WTC11 (cell line): ENCODE measurements around the gene ITPKB. TPM values are rescaled to one million over a fixed set of nuclear protein-coding genes. Genes with fewer than 3 reads are reported as not detected.

Source experiments
- ATAC-seq: fragments of 200-7000 bp; cut with Tn5 transposase; 2 replicates; pipeline ENCODE4 v1.10.0; 2021; ENCODE audit warnings: mild to moderate bottlenecking, moderate library complexity
- CTCF ChIA-PET: fragments of 300-600 bp; sonication (Branson Sonifier 250); formaldehyde crosslinking; loops from one replicate; lab custom pipeline; 2021; ENCODE audit warnings: antibody characterized with exemption; lab: Charles Lee
- POLR2A ChIA-PET: fragments of 350-600 bp; sonication (Branson Sonifier 250); formaldehyde crosslinking; loops from one replicate; lab custom pipeline; 2021; ENCODE audit warnings: antibody characterized with exemption; lab: Charles Lee
- DNase-seq: peaks from one replicate; pipeline ENCODE4 v3.0.0; 2021; ENCODE audit warnings: low spot score
- H3K27ac Mint-ChIP-seq: 2 replicates; pipeline ENCODE4 v1.8.0; 2021; ENCODE audit warnings: mixed read lengths
- H3K27me3 Mint-ChIP-seq: 2 replicates; pipeline ENCODE4 v1.8.0; 2021; ENCODE audit warnings: low read depth, mild to moderate bottlenecking, moderate library complexity, mixed read lengths
- H3K36me3 Mint-ChIP-seq: 2 replicates; pipeline ENCODE4 v1.8.0; 2021; ENCODE audit warnings: mixed read lengths
- H3K4me1 Mint-ChIP-seq: 2 replicates; pipeline ENCODE4 v1.8.0; 2022; ENCODE audit warnings: mixed read lengths
- H3K4me3 Mint-ChIP-seq: 2 replicates; pipeline ENCODE4 v1.8.0; 2021; ENCODE audit warnings: mild to moderate bottlenecking, moderate library complexity, mixed read lengths
- H3K9me3 Mint-ChIP-seq: 2 replicates; pipeline ENCODE4 v1.8.0; 2021; ENCODE audit warnings: mixed read lengths
- ARID4B ChIP-seq: sonication (generic); formaldehyde crosslinking; IDR thresholded peaks from 2 replicates; pipeline ENCODE4 v1.8.0; 2023; ENCODE audit warnings: missing genetic modification reagents, mild to moderate bottlenecking, borderline replicate concordance
- CDX4 ChIP-seq: fragments of 250-450 bp; sonication (Bioruptor Pico); IDR thresholded peaks from 2 replicates; pipeline ENCODE4 v1.9.0; 2021; ENCODE audit warnings: moderate library complexity, mild to moderate bottlenecking, inconsistent platforms, borderline replicate concordance
- CTCF ChIP-seq: fragments of 200-600 bp; IDR thresholded peaks from 2 replicates; pipeline ENCODE4 v1.8.0; 2022; ENCODE audit warnings: antibody characterized with exemption
- E2F5 ChIP-seq: sonication (generic); formaldehyde crosslinking; IDR thresholded peaks from 2 replicates; pipeline ENCODE4 v1.8.1; 2022; ENCODE audit warnings: mild to moderate bottlenecking, moderate library complexity, missing genetic modification reagents
- ERG ChIP-seq: fragments of 250-450 bp; sonication (Bioruptor Pico); IDR thresholded peaks from 2 replicates; pipeline ENCODE4 v1.8.0; 2021; ENCODE audit warnings: mild to moderate bottlenecking
- FOXP4 ChIP-seq: sonication (generic); formaldehyde crosslinking; IDR thresholded peaks from 2 replicates; pipeline ENCODE4 v1.8.0; 2022; ENCODE audit warnings: mild to moderate bottlenecking, missing genetic modification reagents
- GRHL2 ChIP-seq: fragments of 250-450 bp; sonication (Bioruptor Pico); IDR thresholded peaks from 2 replicates; pipeline ENCODE4 v1.8.0; 2022; ENCODE audit warnings: mild to moderate bottlenecking, moderate library complexity; ENCODE audit not compliant: insufficient replicate concordance, severe bottlenecking
- HMGA2 ChIP-seq: fragments of 250-450 bp; sonication (Bioruptor Pico); IDR thresholded peaks from 2 replicates; pipeline ENCODE4 v1.4.0; 2021; ENCODE audit warnings: mild to moderate bottlenecking, moderate library complexity
- MLX ChIP-seq: sonication (generic); formaldehyde crosslinking; IDR thresholded peaks from 2 replicates; pipeline ENCODE4 v1.8.1; 2023; ENCODE audit warnings: mild to moderate bottlenecking, missing genetic modification reagents, moderate library complexity
- MXD4 ChIP-seq: fragments of 250-450 bp; sonication (Bioruptor Pico); IDR thresholded peaks from 2 replicates; pipeline ENCODE4 v1.8.0; 2021; ENCODE audit warnings: mild to moderate bottlenecking, moderate library complexity, borderline replicate concordance
- OVOL2 ChIP-seq: fragments of 250-450 bp; sonication (Bioruptor Pico); IDR thresholded peaks from 2 replicates; pipeline ENCODE4 v1.9.0; 2021; ENCODE audit warnings: mild to moderate bottlenecking, borderline replicate concordance
- PREB ChIP-seq: sonication (generic); formaldehyde crosslinking; IDR thresholded peaks from 2 replicates; pipeline ENCODE4 v1.8.1; 2022; ENCODE audit warnings: mild to moderate bottlenecking, missing genetic modification reagents, moderate library complexity, borderline replicate concordance
- PRRX2 ChIP-seq: fragments of 250-450 bp; sonication (Bioruptor Pico); IDR thresholded peaks from 2 replicates; pipeline ENCODE4 v1.8.0; 2021; ENCODE audit warnings: mild to moderate bottlenecking
- RELA ChIP-seq: sonication (generic); formaldehyde crosslinking; IDR thresholded peaks from 2 replicates; pipeline ENCODE4 v1.8.1; 2022; ENCODE audit warnings: missing genetic modification reagents, mild to moderate bottlenecking, borderline replicate concordance
- ZBTB43 ChIP-seq: sonication (generic); formaldehyde crosslinking; IDR thresholded peaks from 2 replicates; pipeline ENCODE4 v1.8.1; 2023; ENCODE audit warnings: mild to moderate bottlenecking, missing genetic modification reagents
- ZMAT4 ChIP-seq: fragments of 250-450 bp; sonication (Bioruptor Pico); IDR thresholded peaks from 2 replicates; pipeline ENCODE4 v1.9.0; 2021; ENCODE audit warnings: mild to moderate bottlenecking
- ZNF512 ChIP-seq: sonication (generic); formaldehyde crosslinking; IDR thresholded peaks from 2 replicates; pipeline ENCODE4 v1.8.1; 2022; ENCODE audit warnings: missing genetic modification reagents, borderline replicate concordance
- ZNF671 ChIP-seq: fragments of 250-450 bp; sonication (Bioruptor Pico); IDR thresholded peaks from 2 replicates; pipeline ENCODE4 v1.8.0; 2021; ENCODE audit warnings: mild to moderate bottlenecking
- total RNA-seq: library from RNA; stranded (reverse); gene quantifications from 3 replicates; pipeline ENCODE4 v1.2.3, GENCODE V29; 2021

The ITPKB gene
- total RNA-seq, 1 experiment from 2014 or later = 15.6 TPM

- H3K27ac Mint-ChIP-seq = no peak overlapping the region
- CTCF ChIA-PET = no interaction called here
- no peaks in the 10 kb centered on the region for H3K36me3 Mint-ChIP-seq
- DNase-seq (no peak), ATAC-seq (no peak)
- TF ChIP-seq RELA (no peak), MXD4 (CRISPR knock-in tag) (no peak), MLX (CRISPR knock-in tag) (no peak), GRHL2 (no peak), ZNF512 (no peak), PREB (CRISPR knock-in tag) (no peak), ZBTB43 (CRISPR knock-in tag) (no peak), HMGA2 (CRISPR knock-in tag) (no peak), PRRX2 (CRISPR knock-in tag) (no peak), ZNF671 (CRISPR knock-in tag) (no peak), CTCF (no peak), OVOL2 (no peak), ARID4B (CRISPR knock-in tag) (no peak), ZMAT4 (CRISPR knock-in tag) (no peak)
- no peaks in the 10 kb centered on the region for H3K27me3 Mint-ChIP-seq
- no peaks in the 10 kb centered on the region for H3K4me1 Mint-ChIP-seq
- H3K4me3 Mint-ChIP-seq = no peak overlapping the region
- POLR2A ChIA-PET = no interaction called here
- peaks cover 3% of the 10 kb centered on the region; the same call in 1 of the 2 replicates for H3K9me3 Mint-ChIP-seq
Measured at GRCh38 chr1:226776975-226777374, 37.9 kb upstream of the ITPKB start.

- H3K27me3 Mint-ChIP-seq = no peaks in the 10 kb centered on the region
- H3K36me3 Mint-ChIP-seq = no peaks in the 10 kb centered on the region
- ATAC-seq (no peak), DNase-seq (no peak)
- H3K27ac Mint-ChIP-seq = peak overlapping the region; percentile 22; the same call in 1 of the 2 replicates
- H3K4me3 Mint-ChIP-seq = no peak overlapping the region
- peaks cover 3% of the 10 kb centered on the region; the same call in 1 of the 2 replicates for H3K9me3 Mint-ChIP-seq
- CTCF ChIA-PET = no interaction called here
- POLR2A ChIA-PET = interaction anchor here (0.6 kb wide), 1 partner anchor 323 kb away, joined by 3 read pairs; no protein-coding TSS in a partner anchor
- no peaks in the 10 kb centered on the region for H3K4me1 Mint-ChIP-seq
- no peak for TF ChIP-seq FOXP4 (CRISPR knock-in tag)
- no peak for TF ChIP-seq ERG (CRISPR knock-in tag)
- TF ChIP-seq CDX4 (CRISPR knock-in tag) = no peak
- TF ChIP-seq E2F5 (CRISPR knock-in tag) = no peak
Measured at GRCh38 chr1:226776066-226776465, 37.0 kb upstream of the ITPKB start.
